DMS 273 (cell line): ENCODE measurements around the gene PTPN12.
"Not testable (repeated sequence)": the region's sequence is repeated elsewhere in the genome, so short reads cannot be mapped to it uniquely, and the experiment has no call there.

Experiments used
- DNase-seq: peaks from one replicate; lab custom pipeline; 2025; ENCODE audit not compliant: unreplicated experiment; lab: John Stamatoyannopoulos, UW

The PTPN12 gene

DNA sequence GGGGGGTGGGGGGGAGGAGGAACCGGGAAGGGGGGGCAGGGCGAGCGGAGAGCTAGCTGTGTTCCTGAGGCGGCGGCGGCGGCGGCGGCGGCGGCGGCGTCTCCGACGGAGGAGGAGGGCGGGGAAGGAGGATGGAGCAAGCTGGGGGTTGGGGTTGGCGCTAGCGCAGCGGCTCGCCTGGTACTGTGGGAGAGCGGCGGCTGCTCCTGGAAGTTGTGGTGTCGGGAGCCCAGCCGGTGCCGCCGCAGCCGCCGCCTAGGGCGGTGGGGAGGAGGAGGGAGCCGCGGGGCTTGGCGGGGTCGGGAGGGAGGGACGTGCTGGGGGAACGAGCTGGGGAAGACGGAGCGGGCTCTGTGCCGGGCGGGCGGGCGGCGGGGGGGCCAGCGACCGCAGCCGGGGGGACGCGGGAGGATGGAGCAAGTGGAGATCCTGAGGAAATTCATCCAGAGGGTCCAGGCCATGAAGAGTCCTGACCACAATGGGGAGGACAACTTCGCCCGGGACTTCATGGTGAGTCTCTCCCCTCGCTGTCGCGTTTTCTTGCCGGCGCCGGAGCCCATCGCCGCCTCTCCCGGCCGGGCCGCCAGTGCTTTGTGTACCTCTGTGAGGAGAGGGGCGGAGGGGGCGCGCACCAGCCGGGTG is at the start of gene PTPN12:
Gene PTPN12 (plus strand): TSS at position 160 of the 642 bp plus-strand sequence. CDS start 252 bp downstream, at position 412.
- DNase-seq, result peak; percentile 96

DNA sequence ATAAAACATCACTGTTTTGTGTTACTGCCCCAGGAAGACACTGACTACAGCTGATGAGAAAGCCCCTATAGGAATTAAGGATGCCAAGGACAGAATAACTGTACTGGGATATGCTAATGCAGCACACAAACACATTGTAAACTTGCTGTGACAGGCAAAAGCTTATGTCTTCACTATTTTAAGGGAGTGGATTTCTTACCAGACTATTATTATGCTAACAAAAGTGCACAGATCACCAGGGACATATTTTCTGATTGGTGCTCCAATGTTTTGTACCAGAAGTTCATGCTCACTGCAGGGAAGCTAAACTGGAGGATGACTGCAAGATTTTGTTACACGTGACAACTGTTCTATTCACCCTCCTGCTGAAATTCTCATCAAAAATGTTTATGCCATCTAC is 48.1 kb upstream of the PTPN12 start:
- no peak for DNase-seq

DNA sequence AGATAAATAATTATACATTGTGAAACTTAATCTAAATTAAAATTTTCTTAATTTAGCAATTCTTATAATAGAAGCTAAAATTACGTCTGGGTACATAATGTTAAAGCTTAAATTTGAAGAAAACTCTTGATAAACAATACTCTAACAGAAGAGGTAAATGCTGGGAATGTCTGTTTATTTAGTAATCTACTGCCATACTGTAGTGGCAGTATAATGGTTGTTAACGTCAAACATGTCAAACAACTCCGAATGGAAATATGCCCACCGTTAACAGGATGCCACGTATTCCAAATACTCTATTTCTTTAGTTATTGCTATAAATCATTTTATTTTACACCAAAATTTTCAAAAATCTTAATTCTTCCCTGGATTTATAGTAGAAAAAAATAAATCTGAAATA is 40.0 kb upstream of the PTPN12 start:
- no peak for DNase-seq

DNA sequence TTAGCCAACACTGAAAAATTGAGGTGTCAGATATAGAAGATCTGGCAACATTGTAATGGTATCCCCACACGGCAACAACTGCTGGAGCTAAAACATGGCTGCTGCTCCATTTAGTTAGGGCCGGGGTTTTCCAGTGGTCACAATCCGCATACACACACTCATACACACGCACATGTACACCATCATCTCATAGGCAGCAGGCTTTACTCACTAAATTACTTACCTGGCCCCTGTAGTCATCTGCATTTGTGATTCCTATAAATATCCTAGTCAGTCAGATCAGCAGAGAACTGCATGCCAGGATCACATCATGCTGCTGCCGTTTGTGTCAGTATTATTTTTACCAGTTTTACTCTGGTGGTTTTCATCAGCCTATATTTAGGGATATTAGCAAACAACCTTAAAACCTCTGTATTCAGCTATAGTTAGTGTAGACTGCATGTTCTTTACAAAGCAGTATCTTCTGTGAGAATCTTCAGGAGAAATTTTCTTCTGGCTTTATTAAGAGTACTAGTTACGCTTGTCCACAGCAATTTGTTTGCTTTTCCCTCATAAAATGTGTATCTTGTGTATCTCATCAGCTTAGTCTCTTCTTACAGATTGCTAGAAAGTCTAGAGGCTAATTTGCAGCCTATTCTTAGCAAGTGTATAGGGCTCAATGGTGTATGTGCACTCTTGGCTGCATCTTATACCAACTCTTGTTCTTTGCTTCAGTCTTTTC is 38.3 kb upstream of the PTPN12 start:
- no peak for DNase-seq

DNA sequence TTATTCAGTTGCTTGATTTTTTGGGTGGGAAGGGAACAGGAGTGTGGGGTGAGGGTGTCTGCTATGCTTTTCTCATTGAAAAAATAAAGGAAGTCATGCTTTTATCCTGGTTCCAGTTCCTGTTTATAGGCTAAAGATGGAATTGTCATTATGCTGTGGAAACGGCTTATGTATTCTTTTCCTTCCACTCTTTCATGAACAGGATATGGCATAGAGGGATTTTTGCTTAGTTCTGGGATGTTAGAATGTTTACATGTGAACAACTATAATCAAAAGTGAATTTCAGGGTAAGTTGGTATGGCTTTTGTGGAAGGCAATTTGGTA is 35.9 kb upstream of the PTPN12 start:
- no peak for DNase-seq

DNA sequence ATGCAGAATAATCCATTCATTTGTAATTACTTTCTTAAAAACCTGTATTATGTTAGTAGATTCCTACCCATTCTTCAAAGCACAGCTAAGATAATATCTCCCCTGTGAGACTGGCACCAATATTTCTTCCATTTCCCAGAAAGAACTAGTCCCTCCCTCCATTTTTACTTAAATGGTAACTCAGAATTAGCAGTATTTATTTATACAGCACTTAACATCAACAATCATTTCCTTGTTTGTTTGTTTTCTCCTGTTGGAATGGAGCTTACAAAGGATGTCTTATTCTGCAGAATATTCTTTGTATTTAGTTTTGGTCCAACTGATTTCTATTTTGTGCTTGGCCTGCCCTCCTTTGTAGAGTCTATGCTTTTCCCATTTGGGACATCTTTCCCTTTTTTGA is 32.1 kb upstream of the PTPN12 start:
- DNase-seq, result no peak

DNA sequence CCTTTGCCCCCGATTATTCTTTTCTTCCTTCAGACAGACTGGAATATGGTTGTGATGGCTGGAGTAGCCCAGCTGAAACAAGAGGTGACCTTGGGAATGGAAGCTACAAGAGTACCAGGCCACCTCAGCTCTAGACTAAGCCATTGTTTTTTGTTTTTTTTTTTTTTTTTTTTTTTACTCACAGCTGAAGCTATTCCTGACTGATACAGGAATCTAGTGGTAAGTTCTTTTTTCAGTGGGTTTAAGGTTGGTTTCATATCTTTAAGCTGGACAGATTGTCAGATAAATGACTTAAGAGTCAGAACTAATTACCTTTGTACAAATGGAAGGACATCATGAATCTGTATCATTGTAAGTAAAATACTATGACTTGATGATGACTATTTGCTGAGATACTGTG is 30.2 kb upstream of the PTPN12 start:
- no peak for DNase-seq

DNA sequence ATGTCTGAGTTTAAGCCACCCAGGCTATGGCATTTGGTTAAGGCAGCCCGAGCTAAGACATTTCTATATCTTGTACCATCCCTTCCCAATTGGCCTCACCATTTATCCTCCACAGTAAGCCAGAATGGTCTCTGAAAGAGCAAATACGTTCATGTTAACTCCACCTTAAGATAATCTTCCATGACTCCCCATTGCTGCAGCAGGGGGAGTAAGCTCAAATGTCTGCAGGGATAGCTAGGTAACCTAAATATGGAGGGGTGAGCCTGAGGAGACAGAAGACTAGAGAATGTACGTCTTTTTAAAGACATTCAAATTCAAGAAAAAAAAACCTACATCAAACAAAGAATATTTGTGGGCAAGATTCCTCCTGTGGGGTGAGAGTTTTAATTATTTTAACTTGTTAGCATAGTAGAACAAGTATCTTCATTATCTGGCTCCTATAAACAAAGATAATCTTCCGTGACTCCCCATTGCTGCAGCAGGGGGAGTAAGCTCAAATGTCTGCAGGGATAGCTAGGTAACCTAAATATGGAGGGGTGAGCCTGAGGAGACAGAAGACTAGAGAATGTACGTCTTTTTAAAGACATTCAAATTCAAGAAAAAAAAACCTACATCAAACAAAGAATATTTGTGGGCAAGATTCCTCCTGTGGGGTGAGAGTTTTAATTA is 24.0 kb upstream of the PTPN12 start:
- DNase-seq, result not testable (repeated sequence)

DNA sequence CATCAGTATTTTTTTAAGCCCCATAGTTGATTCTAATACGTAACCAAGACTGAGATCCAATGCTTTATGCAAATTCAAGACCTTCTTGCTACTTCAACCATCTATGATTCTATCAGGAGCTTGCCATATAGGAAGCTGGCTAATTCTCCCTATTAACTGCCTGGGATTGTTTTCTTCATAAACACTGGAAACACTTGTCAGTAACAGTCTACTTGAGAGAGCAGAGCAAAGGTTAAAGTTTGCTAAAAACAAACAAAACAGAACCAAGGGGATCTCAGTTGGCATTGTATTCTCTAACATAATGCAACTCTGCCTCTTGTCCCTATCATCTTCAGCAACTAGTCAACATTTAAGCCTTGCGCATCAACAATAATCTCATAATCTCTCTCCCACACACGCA is 21.0 kb upstream of the PTPN12 start:
- no peak for DNase-seq

DNA sequence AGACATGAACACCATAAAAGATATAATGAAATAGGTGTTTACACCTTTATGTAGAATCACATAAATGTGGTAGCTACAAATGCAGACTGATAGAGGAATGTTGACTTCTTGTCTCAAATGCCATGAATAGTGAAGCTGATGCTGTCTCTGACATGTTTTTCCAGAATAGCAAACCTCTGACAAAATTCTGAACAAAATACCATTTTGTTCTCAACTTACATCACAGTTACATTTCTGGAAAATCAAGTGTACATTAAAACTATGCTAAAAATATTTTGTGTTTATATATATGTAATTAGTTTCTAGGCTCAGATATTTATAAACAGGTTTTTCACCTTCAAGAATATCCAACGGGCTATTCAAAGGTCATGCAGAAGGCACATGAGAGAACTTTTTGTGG is 16.8 kb upstream of the PTPN12 start:
- DNase-seq, result no peak

DNA sequence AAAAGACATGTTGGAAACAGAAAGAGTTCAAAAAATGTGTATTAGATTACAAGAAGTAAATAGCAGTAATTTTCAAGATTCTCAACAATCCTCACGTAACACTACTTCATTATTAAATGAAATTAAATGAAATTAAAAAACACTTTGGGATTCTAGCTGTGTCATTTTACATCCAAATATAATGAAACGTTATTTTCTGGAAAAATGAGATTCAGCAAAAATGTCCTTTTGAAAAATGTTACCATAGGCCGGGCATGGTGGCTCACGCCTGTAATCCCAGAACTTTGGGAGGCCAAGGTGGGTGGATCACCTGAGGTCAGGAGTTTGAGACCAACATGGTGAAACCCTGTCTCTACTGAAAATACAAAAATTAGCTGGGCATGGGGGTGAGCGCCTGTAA is 15.6 kb upstream of the PTPN12 start:
- DNase-seq, result not testable (repeated sequence)

DNA sequence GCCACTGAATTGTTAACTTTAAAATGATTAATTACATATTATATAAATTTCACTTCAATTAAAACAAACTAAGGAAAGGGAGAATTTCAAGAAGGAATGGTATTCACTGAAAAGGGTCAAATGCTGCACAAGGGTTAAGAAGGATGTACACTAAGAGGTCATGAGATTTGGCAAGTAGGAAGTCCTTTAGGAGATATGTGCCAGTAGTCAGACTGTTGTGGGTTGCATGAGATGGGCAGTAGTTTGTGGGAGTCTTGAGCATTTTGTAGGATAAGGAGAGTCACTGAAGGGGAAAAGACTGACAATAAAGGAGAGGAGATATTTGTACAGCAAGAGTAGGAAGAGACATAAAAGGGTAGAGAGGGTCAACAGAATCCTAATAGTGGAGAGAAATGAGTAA is 12.4 kb upstream of the PTPN12 start:
- no peak for DNase-seq

DNA sequence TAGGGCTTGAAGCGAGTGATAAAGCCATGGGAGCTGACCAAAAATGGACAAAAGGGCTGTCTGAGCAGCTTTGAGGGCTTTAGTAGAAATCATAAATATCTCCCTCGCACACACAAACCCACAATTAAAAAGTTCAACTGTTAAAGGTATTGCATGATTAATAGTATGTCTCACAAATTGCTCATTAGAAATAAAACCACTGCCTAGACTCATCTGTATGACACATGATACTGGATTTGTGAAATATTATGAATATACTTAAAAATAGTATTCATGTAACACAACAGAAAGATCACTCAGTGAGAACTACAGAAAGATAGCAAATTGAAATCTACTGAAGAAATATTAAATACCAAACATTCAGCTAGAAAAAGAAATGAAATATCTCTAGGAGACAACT is 11.9 kb upstream of the PTPN12 start:
- DNase-seq, result no peak

DNA sequence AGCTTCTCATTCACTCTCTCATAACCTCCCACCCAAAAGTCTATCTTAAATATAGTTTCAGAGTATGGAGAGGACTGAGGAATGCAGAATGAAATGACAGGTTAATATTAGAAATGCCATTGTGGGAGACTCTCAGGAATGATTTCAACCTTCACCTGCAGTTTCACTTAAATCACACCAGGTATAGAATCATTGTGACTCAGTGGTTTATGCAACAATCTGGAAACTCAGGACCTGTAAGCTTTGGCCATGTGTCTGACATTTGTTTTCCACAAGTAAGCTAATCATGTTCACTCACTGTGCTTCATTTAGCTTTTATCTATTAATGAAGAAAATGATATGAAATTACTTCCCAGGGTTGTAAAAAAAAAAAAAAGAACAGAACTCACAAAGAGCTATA is 8.7 kb upstream of the PTPN12 start:
- no peak for DNase-seq

DNA sequence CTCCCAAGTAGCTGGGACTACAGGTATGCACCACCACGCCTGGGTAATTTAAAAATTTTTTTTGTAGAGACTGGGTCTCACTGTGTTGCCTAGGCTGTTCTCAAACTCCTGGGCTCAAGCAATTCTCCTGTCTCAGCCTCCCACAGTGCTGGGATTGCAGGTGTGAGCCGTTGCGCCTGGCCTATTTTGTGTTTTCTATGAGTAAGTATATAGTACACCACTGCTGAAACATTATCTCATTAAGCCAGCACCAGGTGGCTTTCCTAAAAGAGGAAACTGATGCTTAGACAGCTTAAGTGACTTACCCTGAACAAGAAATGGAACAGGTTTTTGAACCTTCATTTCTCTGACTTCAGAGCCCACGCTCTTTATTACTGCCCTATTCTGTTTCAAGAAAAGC is 7.8 kb upstream of the PTPN12 start:
- no peak for DNase-seq

DNA sequence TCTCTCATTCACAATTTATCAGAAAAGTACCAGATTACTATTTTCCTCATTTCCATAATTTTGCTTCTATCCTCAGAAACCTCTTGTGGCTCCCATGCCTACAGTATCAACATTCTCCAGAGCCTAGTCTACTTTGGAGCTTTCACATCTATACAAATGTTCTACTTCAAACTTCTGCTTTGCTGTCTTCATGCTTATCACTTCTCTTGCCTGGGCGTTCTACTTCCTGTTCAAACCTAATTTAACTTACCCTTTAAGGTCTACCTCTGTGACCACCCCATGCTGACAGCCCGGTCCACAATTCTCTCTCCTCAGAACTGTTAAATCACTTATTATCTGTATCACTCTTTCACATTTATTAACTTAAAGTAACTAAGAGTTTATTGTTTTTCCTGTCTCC is 6.1 kb upstream of the PTPN12 start:
- DNase-seq, result no peak

DNA sequence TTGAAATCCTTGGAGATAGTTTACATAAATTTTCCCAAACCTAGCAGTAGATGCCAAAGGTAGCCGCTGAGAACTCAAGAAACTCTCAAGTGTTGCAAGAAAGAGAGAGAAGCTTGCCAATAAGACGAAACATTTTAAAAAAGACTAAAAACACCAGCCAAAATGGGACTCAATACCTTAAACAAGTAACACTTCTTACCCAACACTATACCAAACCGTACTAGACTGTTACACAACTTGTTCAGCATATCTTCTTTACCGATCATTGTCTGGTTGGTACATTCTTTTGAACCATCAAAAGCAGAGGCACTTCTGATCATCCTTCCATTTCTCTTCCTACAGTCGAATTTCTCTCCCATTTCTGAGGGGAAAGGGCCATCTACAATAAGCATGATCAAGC is 4.8 kb upstream of the PTPN12 start:
- DNase-seq, result no peak

DNA sequence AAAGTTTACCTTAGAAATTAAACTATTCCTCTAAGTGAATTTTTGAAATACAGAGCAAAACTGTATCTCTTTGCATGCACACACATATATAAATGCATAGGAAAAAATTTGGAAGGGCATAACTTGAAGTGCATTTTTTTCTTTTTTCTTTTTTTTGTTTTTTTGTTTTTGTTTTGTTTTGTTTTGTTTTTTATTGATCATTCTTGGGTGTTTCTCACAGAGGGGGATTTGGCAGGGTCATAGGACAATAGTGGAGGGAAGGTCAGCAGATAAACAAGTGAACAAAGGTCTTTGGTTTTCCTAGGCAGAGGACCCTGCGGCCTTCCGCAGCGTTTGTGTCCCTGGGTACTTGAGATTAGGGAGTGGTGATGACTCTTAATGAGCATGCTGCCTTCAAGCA is 4.4 kb upstream of the PTPN12 start:
- DNase-seq, result not testable (repeated sequence)

DNA sequence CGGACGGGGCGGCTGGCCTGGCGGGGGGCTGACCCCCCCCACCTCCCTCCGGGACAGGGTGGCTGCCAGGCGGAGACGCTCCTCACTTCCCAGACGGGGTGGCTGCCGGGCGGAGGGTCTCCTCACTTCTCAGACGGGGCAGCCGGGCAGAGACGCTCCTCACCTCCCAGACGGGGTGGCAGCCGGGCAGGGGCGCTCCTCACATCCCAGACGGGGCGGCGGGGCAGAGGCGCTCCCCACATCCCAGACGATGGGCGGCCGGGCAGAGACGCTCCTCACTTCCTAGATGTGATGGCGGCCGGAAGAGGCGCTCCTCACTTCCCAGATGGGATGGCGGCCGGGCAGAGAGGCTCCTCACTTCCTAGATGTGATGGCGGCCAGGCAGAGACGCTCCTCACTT is 3.0 kb upstream of the PTPN12 start:
- not testable (repeated sequence) for DNase-seq

DNA sequence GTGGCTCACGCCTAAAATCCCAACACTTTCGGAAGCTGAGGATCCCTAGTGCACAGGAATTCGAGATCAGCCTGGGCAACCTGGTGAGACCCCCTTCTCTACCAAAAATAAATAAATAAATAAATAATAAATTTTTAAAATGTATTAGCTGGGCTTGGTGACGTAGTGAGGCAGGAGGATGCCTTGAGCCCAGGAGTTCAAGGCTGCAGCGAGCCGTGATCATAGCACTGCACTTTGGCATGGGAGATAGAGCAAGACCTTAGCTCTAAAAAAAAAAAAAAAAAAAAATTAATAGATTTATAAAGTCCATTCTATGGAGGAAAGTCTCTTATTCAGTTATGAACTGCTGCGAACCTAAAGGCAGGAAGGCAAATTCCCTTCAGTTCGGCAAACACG is 1.1 kb upstream of the PTPN12 start:
- peak; percentile 48 for DNase-seq

DNA sequence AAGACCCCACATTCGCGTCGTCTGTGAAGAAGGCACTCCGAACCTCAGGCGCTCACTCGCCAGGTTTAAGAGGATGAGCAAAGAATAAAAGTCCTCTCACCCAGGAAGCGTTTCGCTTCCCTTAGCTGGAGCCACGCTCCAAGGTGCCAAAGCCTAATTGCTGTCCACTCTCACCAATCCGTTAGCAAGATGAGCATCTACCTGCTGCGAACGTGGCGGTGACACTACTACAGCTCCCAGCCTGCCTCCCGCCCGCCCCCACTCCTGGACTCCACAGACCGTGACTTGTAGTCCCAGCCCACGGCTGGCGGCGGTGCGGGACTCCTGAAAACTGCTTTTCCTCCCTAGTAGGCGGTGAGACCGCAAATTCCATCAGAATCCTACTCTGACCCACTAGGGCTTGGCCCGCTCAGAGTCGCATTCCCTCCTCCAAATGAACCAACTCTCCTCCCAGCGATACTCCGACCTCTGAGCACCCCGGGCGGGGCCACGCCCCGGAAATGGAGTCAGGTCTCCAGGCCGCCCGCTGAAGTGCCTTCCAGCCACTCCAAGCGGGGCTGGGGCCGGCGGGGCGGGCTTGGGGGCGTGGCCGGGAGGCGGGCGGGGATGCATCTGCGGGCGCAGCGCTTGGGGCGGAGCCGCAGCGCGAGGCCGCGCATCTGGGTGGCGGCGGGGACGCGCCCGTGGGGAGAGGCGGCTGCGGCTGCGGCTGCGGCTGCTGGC is 521 bp upstream of the PTPN12 start:
- peak; percentile 100 for DNase-seq

DNA sequence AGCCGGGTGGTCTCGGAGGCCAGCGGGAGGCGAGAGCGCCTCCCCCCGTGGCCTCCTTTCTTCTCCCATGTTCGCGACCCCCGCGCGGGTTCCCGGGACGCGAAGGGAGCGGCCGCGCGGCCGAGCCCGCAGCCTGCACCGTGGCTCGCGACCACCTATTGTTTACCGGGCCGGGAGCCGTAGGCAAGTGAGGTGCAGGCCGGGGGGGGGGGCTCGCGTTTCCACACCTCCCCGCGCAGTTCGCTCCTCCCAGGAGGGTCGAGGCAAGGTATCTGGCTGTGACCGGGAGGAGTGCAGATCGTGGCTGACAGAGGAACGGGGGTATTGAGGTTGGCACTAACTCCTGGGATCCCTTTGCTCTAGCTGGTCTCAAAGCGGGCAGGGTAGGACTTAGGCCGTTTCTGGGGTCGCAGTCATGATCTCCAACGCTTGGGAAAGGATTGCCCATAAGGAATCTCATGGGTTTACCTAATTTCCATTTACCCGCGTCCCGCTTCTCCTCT is 734 bp downstream of the PTPN12 start:
- peak; percentile 77 for DNase-seq
